Measurements from ENCODE around the gene ZFPM1.

GRCh38 chr16:88422733-88423447 is 30.2 kb upstream of the ZFPM1 start:
- TF ChIP-seq CTCF (IDR thresholded peaks at IDR 0.05) (no peak), REST (IDR thresholded peaks at IDR 0.05; ENCODE audit: insufficient read depth in 1 of 2, low read depth in 2 of 2, low read length in 1 of 2) (no peak), POLR2AphosphoS5 (IDR thresholded peaks at IDR 0.05; ENCODE audit: low read depth, low read length) (no peak), TCF7L2 (IDR thresholded peaks at IDR 0.05; ENCODE audit: low read depth, low read length) (no peak)

All from Panc1 (cell line).